ENCODE data around the gene DCK.
"Not testable (repeated sequence)": the region's sequence is repeated elsewhere in the genome, so short reads cannot be mapped to it uniquely, and the experiment has no call there.

The DCK gene

DNA sequence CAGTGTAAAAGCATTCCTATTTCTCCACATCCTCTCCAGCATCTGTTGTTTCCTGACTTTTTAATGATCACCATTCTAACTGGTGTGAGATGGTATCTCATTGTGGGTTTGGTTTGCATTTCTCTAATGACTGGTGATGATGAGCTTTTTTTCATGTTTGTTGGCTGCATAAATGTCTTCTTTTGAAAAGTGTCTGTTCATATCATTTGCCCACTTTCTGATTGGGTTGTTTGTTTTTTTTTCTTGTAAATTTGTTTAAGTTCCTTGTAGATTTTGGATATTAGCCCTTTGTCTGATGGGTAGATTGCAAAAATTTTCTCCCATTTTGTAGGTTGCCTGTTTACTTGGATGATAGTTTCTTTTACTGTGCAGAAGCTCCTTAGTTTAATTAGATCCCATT, 6.2 kb downstream of the DCK start:
- DNase-seq (ENCODE audit: low read depth in 2 of 2), result not testable (repeated sequence)

DNA sequence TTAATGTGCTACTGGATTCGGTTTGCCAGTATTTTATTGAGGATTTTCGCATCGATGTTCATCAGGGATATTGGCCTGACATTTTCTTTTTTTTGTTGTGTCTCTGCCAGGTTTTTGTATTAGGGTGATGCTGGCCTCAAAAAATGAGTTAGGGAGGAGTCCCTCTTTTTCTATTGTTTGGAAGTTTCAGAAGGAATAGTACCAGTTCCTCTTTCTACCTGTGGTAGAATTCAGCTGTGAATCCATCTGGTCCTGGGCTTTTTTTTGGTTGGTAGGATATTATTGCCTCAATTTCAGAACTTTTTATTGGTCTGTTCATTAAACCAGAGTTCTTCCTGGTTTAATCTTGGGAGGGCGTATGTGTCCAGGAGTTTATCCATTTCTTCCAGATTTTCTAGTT, 7.9 kb downstream of the DCK start:
- DNase-seq (ENCODE audit: low read depth in 2 of 2), result not testable (repeated sequence)

DNA sequence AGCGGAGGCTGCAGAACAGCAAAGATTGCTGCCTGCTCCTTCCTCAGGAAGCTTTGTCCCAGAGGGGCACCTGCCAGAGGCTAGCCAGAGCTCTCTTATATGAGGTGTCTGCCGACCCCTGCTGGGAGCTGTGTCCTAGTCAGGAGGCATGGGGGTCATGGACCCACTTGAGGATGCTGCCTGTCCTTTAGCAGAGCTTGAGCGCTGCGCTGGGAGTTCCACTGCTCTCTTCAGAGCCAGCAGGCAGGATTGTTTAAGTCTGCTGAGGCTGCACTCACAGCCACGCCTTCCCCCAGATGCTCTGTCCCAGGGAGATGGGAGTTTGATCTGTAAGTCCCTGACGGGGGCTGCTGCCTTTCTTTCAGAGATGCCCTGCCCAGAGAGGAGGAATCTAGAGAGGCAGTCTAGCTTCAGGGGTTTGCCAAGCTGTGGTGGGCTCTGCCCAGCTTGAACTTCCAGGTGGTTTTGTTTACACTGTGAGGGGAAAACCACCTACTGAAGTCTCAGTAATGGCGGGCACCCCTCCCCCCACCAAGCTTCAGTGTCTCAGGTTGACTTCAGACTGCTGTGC, 10.9 kb downstream of the DCK start:
- no peak for DNase-seq (ENCODE audit: low read depth in 2 of 2)

DNA sequence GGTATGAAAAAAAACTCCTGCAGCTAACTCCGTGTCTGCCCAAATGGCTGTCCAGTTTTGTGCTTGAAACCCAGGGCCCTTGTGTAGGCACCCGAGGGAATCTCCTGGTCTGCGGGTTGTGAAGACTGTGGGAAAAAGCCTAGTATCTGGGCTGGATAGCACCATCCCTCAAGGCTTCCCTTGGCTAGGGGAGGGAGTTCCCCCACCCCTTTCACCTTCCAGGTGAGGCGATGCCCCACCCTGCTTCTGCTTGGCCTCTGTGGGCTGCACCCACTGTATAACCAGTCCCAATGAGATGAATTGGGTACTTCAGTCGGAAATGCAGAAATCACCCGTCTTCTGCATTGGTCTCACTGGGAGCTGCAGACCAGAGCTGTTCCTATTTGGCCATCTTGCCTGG, 11.6 kb downstream of the DCK start:
- not testable (repeated sequence) for DNase-seq (ENCODE audit: low read depth in 2 of 2)

DNA sequence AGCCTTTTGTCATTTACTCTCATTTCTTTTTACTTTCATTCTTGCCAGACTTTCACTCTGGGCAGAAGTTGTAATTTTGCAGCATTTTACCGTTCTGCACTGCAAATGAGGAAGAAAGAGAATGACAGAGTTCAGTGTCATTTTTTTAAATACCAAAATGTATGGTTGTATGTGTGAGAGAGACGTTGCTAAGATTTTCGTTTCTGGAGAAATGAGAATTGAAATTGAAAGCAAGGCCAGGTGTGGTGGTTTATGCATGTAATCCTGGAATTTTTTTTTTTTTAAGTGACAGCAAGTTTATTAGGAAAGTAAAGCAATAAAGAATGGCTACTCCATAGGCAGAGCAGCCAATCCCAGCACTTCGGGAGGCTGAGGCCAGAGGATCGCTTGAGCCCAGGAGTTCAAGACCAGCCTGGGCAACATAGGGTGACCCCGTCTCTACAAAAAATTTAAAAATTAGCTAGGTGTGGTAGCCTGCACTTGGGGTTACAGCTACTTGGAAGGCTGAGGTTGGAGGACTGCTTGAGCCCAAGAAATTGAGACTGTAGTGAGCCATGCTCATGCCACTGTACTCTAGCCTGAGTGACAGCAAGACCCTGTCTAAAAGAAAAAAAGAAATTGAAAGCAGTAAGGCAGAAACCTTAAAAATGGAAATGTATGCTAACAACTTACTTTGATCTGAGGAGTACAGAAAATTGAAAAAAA, 12.9 kb downstream of the DCK start:
- no peak for DNase-seq (ENCODE audit: low read depth in 2 of 2)

DNA sequence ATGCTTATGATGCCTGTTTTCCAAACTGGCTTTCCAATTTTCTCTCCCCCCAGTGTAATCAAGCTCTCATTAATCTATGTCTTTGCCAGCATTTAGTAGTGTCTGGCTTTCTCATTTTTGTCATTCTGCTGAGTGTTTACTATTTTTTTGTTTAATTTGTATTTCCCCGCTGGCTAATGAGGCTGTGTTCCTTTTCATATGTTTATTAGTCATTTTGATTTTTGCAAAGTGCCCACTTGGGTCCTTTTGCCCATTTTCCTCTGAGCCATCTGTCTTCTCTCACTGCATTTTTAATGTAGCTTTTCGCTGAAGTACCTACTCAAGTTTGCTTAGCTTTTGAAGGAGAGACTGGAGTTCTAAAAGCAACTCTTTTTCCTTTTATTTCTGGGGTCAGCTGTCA, 14.7 kb downstream of the DCK start:
- DNase-seq (ENCODE audit: low read depth in 2 of 2), result no peak

DNA sequence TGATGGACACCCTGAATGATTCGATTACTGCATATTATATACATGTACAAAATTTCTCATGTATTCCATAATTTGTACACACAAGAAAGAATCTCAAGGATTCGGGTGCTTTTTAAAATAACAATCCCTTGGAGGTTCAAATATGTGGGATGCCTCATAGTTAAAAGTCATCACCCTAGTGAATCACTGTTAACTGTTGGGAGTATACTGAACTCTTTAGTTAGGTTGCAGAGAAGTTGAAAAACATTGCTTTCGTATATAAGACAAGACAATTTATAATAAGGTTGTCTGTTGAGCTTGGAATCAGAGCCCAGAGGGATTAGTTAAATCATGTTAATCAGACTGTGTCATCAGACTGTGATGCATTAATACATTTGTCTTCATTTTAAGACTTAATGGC, 15.6 kb downstream of the DCK start:
- DNase-seq (ENCODE audit: low read depth in 2 of 2), result no peak

DNA sequence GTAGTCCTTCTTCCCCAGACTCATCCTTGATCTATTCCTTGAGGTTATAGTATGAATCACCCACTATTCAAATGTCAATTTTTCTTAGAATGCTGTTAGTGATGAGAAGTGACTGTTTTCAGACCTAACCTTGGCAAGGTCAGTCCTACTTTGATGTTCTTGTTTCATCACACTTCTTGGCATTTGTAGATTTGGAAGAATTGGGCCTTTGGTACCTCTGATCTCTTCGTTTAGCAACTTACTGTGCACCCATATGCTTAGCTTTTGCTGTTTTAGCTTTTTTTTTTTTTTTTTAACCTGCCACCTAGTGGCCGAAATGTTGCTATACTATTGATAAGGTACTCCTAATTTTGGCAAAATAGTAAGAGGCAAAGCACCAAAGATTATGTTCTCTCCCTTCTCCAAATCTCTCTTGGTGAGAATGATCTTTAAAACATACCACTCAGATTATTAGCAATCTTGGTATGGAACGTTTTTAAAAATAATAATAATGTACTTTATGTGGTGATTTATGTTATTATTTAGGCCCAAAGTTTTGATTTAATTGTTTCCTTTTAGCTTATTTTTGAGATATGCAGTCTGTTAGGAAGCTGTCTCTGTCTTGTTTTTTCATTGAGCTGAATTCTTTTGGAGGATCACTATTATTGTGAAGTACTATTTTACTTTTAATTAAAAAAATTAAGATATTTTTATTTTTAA, 16.6 kb downstream of the DCK start:
- DNase-seq (ENCODE audit: low read depth in 2 of 2), result no peak

DNA sequence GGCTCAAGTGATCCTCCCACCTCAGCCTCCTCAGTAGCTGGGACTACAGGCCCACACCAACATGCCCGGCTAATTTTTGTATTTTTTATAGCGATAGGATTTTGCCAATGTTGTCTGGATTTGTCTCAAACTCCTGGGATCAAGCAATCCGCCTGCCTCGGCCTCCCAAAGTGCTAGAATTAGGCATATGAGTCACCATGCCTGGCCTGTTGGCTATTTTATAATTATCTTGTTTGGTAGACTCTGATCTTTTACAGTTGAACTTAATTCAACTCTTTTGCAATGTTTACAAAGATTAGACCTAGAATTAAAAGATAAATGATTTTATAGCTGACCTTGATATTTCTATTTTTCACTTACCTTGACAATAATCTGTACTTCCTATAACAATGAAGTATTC, 18.0 kb downstream of the DCK start:
- DNase-seq (ENCODE audit: low read depth in 2 of 2), result no peak

DNA sequence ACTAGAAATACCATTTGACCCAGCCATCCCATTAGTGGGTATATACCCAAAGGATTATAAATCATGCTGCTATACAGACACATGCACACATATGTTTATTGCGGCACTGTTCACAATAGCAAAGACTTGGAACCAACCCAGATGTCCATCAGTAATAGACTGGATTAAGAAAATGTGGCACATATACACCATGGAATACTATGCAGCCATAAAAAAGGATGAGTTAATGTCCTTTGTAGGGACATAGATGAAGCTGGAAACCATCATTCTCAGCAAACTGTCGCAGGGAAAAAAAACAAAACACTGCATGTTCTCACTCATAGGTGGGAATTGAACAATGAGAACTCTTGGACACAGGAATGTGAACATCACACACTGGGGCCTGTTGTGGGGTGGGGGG, 23.9 kb downstream of the DCK start:
- DNase-seq (ENCODE audit: low read depth in 2 of 2), result not testable (repeated sequence)

DNA sequence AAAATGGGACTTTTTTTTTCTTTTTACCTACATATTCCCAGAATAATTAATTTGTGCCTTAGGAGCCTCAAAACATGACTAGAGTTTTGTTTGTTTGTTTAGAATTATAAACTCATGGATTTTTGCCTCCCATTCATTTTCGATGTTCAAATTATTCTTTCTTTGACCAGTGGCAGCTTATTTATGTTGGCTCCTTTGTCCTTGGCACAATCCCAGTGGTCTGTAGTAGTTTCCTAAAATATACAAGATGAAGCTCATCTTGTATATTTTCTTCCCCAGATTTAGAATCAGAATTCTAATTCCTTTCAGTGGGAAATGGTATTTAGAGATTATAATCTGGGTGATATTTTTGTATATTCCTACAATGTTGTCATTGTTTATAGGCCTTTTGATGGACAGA, 27.2 kb downstream of the DCK start:
- no peak for DNase-seq (ENCODE audit: low read depth in 2 of 2)

DNA sequence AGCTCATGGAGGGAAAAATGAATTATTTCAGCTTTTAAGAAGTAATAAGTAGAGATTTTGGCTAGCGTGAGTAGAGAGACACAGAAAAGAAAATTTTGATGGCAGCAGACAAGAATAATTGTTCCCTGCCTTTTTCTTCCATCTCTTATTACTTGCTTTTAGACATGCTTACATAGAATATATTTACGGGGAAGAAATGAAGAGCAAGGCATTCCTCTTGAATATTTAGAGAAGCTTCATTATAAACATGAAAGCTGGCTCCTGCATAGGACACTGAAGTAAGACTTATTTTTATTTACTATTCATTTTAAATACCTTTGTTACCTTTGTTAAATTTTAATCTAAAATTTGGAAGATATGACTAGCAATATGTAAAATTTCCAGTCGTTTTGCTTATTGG, 32.2 kb downstream of the DCK start:
- no peak for DNase-seq (ENCODE audit: low read depth in 2 of 2)

DNA sequence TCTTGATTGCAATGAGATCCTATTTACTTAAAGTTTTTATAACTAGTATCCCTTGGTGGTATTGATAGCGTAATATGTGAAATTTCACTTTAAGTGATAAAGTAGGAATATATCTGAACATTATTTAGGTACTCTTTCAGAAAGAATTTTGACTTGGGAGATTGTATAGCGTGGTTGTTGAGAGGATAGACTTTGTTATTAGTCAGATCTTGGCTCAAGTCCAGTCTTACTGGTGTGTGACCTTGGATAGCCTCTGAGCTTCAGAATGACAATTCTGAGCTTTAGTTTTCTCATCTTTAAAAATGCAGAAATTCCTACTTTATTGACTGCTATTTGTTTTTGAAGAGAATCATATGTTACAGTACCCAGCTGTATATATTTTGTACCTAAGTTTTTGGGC, 32.6 kb downstream of the DCK start:
- DNase-seq (ENCODE audit: low read depth in 2 of 2), result no peak

DNA sequence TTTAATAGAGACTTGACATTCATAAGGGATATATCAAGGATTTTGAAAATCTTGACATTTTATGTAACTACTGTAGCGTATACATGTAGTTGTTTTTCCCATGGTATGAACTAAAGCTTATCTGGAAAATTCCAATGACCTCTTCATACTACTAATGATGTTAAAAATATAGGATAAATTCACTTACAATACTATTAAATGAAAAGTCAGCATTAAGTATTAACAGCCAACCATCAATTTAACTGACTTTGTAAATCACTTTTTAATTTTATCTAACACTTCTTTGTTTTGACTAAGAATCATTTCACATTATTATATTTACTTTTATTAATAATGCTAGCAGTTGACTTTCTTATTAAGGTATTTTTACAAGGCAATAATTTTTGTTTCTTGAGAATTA, 34.2 kb downstream of the DCK start:
- DNase-seq (ENCODE audit: low read depth in 2 of 2), result no peak

DNA sequence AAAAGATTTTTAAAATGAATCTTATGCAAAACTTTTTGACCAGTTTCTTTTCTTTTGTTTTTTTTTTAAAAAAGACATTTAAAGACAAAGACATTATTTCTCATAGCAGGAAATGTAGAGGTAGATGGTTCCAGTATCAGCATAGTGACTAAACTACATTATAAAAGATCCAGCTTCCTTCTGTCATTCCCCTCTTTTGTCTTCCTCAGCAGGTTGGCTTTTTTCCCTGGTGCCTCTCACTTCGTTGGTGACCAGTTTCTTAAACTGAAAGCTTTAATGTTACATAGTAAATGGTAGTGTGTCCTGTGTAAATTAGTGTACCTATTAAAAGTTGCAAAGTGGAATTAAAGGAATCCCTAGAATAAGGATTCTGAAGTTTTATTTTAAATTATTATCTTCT, 36.1 kb downstream of the DCK start:
- no peak for DNase-seq (ENCODE audit: low read depth in 2 of 2)

DNA sequence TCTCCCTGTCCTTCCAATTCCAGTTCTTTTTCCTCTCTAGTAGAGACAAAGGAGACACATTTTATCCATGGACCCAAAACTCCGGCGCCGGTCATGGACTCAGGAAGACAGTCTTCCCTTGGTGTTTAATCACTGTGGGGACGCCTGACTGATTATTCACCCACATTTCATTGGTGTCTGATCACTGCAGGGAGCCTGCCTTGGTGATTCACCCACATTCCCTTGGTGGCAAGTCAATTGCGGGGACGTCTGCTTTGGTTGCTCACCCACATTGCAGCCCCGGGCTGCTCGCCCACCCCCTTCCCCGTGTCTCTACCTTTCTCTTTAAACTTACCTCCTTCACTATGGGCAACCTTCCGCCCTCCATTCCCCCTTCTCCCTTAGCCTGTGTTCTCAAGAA, 38.7 kb downstream of the DCK start:
- DNase-seq (ENCODE audit: low read depth in 2 of 2), result not testable (repeated sequence)

DNA sequence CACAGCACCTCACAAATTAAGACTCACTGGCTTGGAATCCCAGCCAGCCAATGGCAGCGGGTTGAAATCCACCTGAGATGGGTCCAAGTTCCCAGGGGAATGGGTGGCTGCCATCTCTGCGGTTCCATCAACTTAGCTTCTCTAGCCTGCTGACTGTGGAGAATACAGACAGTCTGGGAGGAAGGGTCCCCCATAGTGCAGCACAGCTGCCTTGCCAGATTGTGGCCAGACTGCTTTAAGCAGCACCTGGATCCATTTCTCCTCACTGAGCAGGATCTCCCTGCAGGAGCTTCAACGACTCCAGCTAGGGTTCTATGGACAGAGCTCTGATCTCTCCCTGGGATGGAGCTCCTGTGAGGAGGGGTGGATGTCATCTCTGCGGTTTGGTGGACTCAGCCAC, 51.8 kb downstream of the DCK start:
- DNase-seq (ENCODE audit: low read depth in 2 of 2), result no peak

DNA sequence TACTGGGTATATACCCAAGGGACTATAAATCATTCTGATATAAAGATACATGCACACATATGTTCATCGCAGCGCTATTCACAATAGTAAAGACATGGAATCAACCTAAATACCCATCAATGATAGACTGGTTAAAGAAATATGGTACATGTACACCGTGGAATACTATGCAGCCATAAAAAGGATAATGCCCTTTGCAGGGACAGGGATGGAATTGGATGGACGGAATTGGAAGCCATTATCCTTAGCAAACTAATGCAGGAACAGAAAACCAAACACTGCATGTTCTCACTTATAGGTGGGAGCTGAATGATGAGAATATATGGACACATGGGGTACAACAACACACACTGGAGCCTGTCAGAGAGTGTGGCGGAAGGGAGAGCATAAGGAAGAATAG, 55.9 kb downstream of the DCK start:
- DNase-seq (ENCODE audit: low read depth in 2 of 2), result no peak

DNA sequence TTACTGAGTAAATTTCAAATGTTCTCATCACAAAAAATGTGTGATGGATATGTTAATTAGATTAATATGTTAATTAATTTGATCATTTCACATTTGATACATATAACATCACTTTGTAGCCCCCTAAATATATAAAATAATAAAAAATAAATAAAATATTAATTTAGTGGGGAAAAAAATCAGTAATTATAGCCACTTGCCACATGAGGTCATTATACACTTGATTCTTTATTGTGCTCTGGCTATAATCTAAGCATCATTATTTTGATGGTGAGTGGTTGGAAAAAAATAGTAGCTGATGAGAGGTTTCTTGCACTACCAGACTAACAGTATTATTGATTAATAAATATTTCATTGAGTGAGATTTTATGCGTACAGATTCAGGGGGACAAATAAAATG, 57.4 kb downstream of the DCK start:
- DNase-seq (ENCODE audit: low read depth in 2 of 2), result no peak

DNA sequence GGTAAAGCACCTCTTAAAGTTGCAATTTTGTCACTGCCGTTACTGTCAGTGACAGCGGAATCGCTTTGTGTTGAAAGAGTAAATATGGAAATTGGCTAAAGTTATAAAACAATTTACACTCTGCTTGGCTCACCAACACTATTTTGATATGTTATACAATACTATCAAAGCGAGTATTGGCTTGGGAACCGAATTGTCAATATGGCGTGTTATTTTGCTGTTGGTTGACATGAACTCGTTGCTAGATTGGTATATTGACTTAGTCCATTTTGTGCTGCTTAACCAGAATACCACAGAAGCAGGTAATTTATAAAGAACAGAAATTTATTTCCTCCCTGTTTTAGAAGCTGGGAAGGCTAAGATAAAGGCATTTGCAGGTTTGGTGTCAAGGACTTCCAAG, 58.6 kb downstream of the DCK start:
- DNase-seq (ENCODE audit: low read depth in 2 of 2), result no peak

DNA sequence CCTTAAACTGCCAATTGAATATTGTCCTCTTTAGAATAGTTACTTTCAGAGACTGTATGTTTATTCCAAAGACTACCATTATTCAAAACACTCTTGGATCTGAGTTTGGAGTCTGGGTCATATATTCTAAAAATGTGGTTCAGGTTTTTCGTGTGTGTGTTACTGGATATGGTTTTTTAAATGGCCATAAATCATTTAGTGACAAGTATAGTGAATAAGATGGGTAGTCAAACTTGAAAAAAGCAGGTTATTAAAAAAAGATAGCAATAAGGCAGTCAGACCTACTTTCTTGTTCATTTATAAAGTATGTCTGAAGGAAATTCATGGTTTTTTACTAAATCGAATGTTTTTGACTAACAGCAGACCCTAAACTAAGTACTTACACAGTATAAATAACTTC, 59.3 kb downstream of the DCK start:
- no peak for DNase-seq (ENCODE audit: low read depth in 2 of 2)

DNA sequence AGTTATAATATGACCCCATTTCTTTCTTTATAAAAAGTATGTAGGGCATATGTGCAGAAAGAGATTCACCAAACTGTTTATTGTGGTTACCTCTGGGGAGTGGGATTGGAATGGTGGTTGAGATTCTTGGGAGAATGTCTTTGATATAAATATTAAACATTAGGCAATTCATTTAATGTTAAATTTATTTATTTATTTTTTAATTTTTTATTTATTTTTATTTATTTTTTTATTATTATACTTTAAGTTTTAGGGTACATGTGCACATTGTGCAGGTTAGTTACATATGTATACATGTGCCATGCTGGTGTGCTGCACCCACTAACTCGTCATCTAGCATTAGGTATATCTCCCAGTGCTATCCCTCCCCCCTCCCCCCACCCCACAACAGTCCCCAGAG, 60.2 kb downstream of the DCK start:
- not testable (repeated sequence) for DNase-seq (ENCODE audit: low read depth in 2 of 2)

DNA sequence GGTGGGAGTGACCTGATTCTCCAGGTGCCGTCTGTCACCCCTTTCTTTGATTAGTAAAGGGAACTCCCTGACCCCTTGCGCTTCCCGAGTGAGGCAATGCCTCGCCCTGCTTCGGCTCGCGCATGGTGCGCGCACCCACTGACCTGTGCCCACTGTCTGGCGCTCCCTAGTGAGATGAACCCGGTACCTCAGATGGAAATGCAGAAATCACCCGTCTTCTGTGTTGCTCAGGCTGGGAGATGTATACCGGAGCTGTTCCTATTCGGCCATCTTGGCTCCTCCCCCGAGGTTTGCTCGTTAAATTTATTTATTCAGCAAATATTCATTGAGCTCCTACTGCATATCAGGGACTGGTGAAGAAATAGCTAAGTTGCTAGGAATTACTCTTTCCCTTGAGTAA, 66.1 kb downstream of the DCK start:
- not testable (repeated sequence) for DNase-seq (ENCODE audit: low read depth in 2 of 2)

Data from stimulated activated CD8-positive, alpha-beta memory T cell treated with anti-CD3 and anti-CD28 coated beads, Interleukin-2, amount 100 ng/mL, for 1 hour (primary cell).